ENCODE results near the gene CDX2. TPM values are rescaled to one million over a fixed set of nuclear protein-coding genes. Genes with fewer than 3 reads are reported as not detected.

Gene CDX2
- total RNA-seq, 2 experiments from 2014 or later, result not detected

- Histone ChIP-seq H3K36me3 (ENCODE audit: insufficient read depth, low read length) (no peaks in the 10 kb centered on the region), H3K27ac (ENCODE audit: low read depth, low read length, poor library complexity, severe bottlenecking) (no peak overlapping the region), H2AFZ (ENCODE audit: low read length) (no peak overlapping the region), H3K4me3 (ENCODE audit: low read depth, low read length, poor library complexity, severe bottlenecking) (no peak overlapping the region), H3K9me3 (ENCODE audit: low read length) (no peaks in the 10 kb centered on the region), H3K9me2 (ENCODE audit: insufficient read depth, low read length) (no peaks in the 10 kb centered on the region), H3K79me2 (ENCODE audit: insufficient read depth, low read depth, low read length) (no peaks in the 10 kb centered on the region), H3K4me2 (ENCODE audit: low read length) (no peak overlapping the region), H4K20me1 (ENCODE audit: insufficient read depth, low read length) (no peaks in the 10 kb centered on the region), H3K4me1 (ENCODE audit: insufficient read depth, low read length, poor library complexity, severe bottlenecking) (no peaks in the 10 kb centered on the region)
- TF ChIP-seq EZH2phosphoT487 (IDR thresholded peaks at IDR 0.05; ENCODE audit: borderline replicate concordance, low read depth, low read length), result no peak
- no peak for TF ChIP-seq CTCF (conservative IDR thresholded peaks at IDR 0.05; ENCODE audit: low read length)
- no peak for DNase-seq (ENCODE audit: low spot score)
- POLR2A ChIA-PET, result interaction anchor here (1.1 kb wide), 1 partner anchor 38 kb away, joined by 4 read pairs; no protein-coding TSS in a partner anchor
- no TSS peak for BruUV-seq (replicated peaks)
- intact Hi-C loops (cut with micrococcal nuclease; ENCODE audit: unreplicated experiment), result no loop called here
- CTCF ChIA-PET (ENCODE audit: unreplicated experiment), result no interaction called here
Observed at GRCh38 chr13:27928805-27929753, 40.0 kb downstream of the CDX2 start.

- BruUV-seq (replicated peaks), result no TSS peak
- no peak overlapping the region for H3K4me2 ChIP-seq (ENCODE audit: low read length)
- no peaks in the 10 kb centered on the region for H4K20me1 ChIP-seq (ENCODE audit: insufficient read depth, low read length)
- no peaks in the 10 kb centered on the region for H3K79me2 ChIP-seq (ENCODE audit: insufficient read depth, low read depth, low read length)
- DNase-seq (ENCODE audit: low spot score), result no peak
- no peaks in the 10 kb centered on the region for H3K9me2 ChIP-seq (ENCODE audit: insufficient read depth, low read length)
- H3K4me1 ChIP-seq (ENCODE audit: insufficient read depth, low read length, poor library complexity, severe bottlenecking), result no peaks in the 10 kb centered on the region
- no peaks in the 10 kb centered on the region for H3K9me3 ChIP-seq (ENCODE audit: low read length)
- H2AFZ ChIP-seq (ENCODE audit: low read length), result no peak overlapping the region
- ChIA-PET CTCF (ENCODE audit: unreplicated experiment) (no interaction called here), POLR2A (interaction anchor here (1.1 kb wide), 1 partner anchor 37 kb away, joined by 4 read pairs; no protein-coding TSS in a partner anchor)
- H3K36me3 ChIP-seq (ENCODE audit: insufficient read depth, low read length), result no peaks in the 10 kb centered on the region
- intact Hi-C loops (cut with micrococcal nuclease; ENCODE audit: unreplicated experiment), result no loop called here
- no peak for TF ChIP-seq EZH2phosphoT487 (IDR thresholded peaks at IDR 0.05; ENCODE audit: borderline replicate concordance, low read depth, low read length)
- TF ChIP-seq CTCF (conservative IDR thresholded peaks at IDR 0.05; ENCODE audit: low read length), result no peak
- H3K27ac ChIP-seq (ENCODE audit: low read depth, low read length, poor library complexity, severe bottlenecking), result no peak overlapping the region
- no peak overlapping the region for H3K4me3 ChIP-seq (ENCODE audit: low read depth, low read length, poor library complexity, severe bottlenecking)
Observed at GRCh38 chr13:27928353-27928804, 40.7 kb downstream of the CDX2 start.

Measured in OCI-LY7 (cell line).